ENCODE results near the gene RAB3IP.

Gene RAB3IP

DNA sequence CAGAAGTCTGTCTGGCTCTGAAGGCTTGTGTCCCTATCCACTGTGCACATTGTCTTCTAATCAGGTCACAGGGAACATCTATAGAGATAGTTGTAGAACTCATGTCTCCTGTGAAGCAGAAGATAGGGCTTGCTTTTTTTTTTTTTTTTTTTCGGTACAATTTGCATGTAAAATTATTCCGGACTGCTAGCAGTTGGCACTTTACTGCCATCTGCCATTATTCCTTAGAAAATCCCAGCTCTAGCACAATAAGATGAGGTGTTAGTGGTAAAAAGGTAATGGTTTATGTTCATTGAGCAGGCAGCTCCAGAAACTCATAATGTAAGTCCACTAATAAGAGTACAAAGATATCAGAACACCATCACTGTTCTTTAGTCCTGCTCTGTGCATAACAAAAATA is 95.0 kb downstream of the RAB3IP start:
- Histone ChIP-seq H3K36me3 (replicated peaks) (no peaks in the 10 kb centered on the region), H3K4me3 (ENCODE audit: low read depth, low read length) (no peak overlapping the region), H3K27ac (no peak overlapping the region), H3K27me3 (replicated peaks) (no peaks in the 10 kb centered on the region)
- TF ChIP-seq, protein P1, sequence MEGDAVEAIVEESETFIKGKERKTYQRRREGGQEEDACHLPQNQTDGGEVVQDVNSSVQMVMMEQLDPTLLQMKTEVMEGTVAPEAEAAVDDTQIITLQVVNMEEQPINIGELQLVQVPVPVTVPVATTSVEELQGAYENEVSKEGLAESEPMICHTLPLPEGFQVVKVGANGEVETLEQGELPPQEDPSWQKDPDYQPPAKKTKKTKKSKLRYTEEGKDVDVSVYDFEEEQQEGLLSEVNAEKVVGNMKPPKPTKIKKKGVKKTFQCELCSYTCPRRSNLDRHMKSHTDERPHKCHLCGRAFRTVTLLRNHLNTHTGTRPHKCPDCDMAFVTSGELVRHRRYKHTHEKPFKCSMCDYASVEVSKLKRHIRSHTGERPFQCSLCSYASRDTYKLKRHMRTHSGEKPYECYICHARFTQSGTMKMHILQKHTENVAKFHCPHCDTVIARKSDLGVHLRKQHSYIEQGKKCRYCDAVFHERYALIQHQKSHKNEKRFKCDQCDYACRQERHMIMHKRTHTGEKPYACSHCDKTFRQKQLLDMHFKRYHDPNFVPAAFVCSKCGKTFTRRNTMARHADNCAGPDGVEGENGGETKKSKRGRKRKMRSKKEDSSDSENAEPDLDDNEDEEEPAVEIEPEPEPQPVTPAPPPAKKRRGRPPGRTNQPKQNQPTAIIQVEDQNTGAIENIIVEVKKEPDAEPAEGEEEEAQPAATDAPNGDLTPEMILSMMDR (IDR thresholded peaks at IDR 0.05; ENCODE audit: low read depth, low read length, missing control alignments): no peak
- DNase-seq: no peak
- in situ Hi-C loops (cut with HindIII; ENCODE audit: low pct_ligation_motif_present, low sequenced_read_pairs): no loop called here

DNA sequence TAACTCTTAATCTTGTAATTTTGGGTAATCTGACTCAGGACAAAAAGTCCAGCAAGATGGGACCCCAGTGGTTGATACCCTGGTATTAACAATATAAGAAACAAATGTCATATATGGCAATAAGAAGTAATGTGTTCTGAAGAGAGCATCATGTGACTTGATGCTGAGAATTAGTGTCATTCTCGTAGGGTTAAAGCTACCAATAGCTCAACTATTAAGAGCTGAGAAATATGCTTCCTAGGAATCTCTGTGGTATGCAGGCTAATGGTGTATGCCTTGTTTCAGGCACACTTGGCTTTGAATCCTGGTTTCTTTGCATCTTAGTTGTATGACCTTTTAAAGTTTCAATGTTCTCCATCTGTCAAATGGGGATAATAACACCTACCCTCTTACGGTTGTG is 95.5 kb downstream of the RAB3IP start:
- Histone ChIP-seq H3K27me3 (replicated peaks) (no peaks in the 10 kb centered on the region), H3K4me3 (ENCODE audit: low read depth, low read length) (no peak overlapping the region), H3K27ac (no peak overlapping the region), H3K36me3 (replicated peaks) (no peaks in the 10 kb centered on the region)
- TF ChIP-seq, protein P1 (IDR thresholded peaks at IDR 0.05; ENCODE audit: low read depth, low read length, missing control alignments): no peak
- no peak for DNase-seq
- in situ Hi-C loops (cut with HindIII; ENCODE audit: low pct_ligation_motif_present, low sequenced_read_pairs): no loop called here

DNA sequence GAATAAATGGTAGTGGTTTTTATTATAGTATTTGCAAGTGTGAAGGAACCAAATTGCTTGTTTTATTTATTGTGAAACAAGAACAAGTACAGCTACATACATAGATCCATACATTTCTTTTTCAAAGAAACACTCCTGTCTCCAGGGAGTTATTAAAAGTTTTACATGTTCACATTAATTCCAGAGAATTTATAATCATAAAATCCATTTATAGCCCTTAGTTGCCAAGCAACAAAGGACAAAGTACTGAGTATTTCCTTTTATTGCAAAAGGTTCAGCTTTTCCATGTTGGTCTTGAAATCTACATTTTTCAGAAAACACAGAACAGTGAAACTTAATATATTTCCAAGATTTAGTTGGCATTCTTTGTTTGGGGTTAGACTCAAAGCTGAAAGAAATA is 95.9 kb downstream of the RAB3IP start:
- H3K27ac ChIP-seq: no peak overlapping the region
- TF ChIP-seq, protein P1 (IDR thresholded peaks at IDR 0.05; ENCODE audit: low read depth, low read length, missing control alignments): no peak
- H3K27me3 ChIP-seq (replicated peaks): no peaks in the 10 kb centered on the region
- in situ Hi-C loops (cut with HindIII; ENCODE audit: low pct_ligation_motif_present, low sequenced_read_pairs): no loop called here
- H3K4me3 ChIP-seq (ENCODE audit: low read depth, low read length): no peak overlapping the region
- DNase-seq: no peak
- H3K36me3 ChIP-seq (replicated peaks): no peaks in the 10 kb centered on the region

DNA sequence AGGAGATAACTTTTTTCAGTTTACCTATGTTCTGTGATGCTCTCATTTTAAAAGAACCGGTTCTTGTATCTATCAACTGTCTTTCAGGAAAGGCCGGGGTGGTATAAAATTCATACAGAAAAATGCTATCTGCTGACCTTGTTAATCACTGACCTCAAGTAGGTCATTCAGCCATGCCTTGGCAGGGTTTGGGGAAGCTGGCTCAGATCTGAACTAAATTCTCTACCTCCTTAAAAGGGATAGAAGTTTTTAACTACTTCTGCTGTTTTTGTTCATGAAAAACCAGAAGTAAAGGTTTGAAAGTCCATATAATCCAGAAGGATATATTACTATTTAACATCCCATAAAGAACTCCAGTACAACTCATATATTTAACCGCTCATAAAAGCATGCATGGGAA is 96.4 kb downstream of the RAB3IP start:
- Histone ChIP-seq H3K27ac (no peak overlapping the region), H3K4me3 (ENCODE audit: low read depth, low read length) (no peak overlapping the region), H3K36me3 (replicated peaks) (no peaks in the 10 kb centered on the region), H3K27me3 (replicated peaks) (no peaks in the 10 kb centered on the region)
- in situ Hi-C loops (cut with HindIII; ENCODE audit: low pct_ligation_motif_present, low sequenced_read_pairs): no loop called here
- DNase-seq: no peak
- TF ChIP-seq, protein P1 (IDR thresholded peaks at IDR 0.05; ENCODE audit: low read depth, low read length, missing control alignments): no peak

DNA sequence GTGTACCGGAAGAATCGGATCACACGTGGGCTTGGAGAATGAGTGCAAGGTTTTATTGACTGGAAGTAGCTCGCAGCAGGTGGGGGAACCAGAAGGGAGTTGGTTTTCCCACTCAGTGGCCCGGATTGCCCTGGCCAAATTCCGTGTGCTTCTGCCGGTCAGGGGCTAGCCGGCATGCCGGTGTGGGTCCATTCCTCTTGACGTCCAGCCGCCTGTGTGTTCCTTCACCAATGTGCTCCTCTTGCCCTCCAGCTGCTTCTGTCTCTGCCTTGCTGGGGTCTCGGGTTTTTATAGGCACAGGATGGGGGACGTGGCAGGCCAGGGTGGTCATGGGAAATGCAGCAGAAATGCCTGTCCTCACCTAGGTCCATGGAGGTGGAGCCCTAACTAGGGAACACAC is 97.4 kb downstream of the RAB3IP start:
- TF ChIP-seq, protein P1 (IDR thresholded peaks at IDR 0.05; ENCODE audit: low read depth, low read length, missing control alignments): no peak
- DNase-seq: no peak
- no peak overlapping the region for H3K4me3 ChIP-seq (ENCODE audit: low read depth, low read length)
- in situ Hi-C loops (cut with HindIII; ENCODE audit: low pct_ligation_motif_present, low sequenced_read_pairs): no loop called here
- H3K36me3 ChIP-seq (replicated peaks): no peaks in the 10 kb centered on the region
- H3K27ac ChIP-seq: no peak overlapping the region
- H3K27me3 ChIP-seq (replicated peaks): no peaks in the 10 kb centered on the region

DNA sequence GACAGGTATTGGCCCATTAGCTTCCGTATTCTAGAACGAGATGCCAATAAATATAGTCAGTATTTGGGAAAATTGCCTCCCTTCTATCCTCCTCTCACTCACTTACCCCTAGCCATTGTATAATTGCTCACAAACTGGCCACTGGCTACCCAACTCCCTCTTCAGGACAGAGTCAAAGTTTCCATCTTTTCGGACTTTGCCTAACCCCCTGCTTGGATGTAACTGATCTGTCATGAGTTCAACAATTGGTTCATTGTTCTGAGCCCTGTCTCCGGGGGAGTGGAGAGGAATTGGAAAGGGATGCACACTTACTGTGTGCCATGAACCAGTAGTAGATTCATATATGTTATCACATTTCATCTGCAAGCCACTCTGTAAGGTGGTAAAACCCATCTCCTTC is 98.5 kb downstream of the RAB3IP start:
- Histone ChIP-seq H3K4me3 (ENCODE audit: low read depth, low read length) (no peak overlapping the region), H3K27ac (no peak overlapping the region), H3K36me3 (replicated peaks) (no peaks in the 10 kb centered on the region), H3K27me3 (replicated peaks) (no peaks in the 10 kb centered on the region)
- in situ Hi-C loops (cut with HindIII; ENCODE audit: low pct_ligation_motif_present, low sequenced_read_pairs): no loop called here
- DNase-seq: no peak
- TF ChIP-seq, protein P1 (IDR thresholded peaks at IDR 0.05; ENCODE audit: low read depth, low read length, missing control alignments): no peak
